C4-2B (cell line): ENCODE data around the gene IFT25.

Experiments
- ZFX ChIP-seq: fragments of 450-650 bp; IDR thresholded peaks from 2 replicates; pipeline ENCODE4 v1.6.1; 2017
- TF ChIP-seq, protein P1 (sequence below): fragments of 450-650 bp; conservative IDR thresholded peaks from 2 replicates; pipeline ENCODE4 v1.5.1; 2017; ENCODE audit warnings: mild to moderate bottlenecking

DNA sequence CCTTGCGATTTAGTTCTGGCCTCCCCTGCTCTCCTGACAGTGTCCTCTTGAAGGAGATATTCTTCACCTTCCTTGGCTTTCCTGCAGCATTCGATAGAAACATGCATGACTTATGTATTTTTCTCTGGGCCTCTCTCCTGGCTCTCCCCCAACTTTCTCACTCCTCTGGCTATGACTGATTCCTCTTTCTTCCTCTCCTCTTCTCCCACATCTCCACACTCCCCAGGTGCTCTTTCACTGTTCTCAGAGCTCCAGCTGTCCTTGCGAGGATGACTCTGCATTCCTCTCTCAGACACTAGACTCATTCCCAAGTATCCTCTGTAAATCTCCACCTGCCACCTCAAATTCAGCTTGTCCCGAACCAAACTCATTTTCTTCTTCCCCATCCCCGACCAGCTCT, 18.6 kb upstream of the IFT25 start:
- TF ChIP-seq, protein P1, sequence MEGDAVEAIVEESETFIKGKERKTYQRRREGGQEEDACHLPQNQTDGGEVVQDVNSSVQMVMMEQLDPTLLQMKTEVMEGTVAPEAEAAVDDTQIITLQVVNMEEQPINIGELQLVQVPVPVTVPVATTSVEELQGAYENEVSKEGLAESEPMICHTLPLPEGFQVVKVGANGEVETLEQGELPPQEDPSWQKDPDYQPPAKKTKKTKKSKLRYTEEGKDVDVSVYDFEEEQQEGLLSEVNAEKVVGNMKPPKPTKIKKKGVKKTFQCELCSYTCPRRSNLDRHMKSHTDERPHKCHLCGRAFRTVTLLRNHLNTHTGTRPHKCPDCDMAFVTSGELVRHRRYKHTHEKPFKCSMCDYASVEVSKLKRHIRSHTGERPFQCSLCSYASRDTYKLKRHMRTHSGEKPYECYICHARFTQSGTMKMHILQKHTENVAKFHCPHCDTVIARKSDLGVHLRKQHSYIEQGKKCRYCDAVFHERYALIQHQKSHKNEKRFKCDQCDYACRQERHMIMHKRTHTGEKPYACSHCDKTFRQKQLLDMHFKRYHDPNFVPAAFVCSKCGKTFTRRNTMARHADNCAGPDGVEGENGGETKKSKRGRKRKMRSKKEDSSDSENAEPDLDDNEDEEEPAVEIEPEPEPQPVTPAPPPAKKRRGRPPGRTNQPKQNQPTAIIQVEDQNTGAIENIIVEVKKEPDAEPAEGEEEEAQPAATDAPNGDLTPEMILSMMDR, result no peak
- no peak for TF ChIP-seq ZFX
